Mucosa of stomach (tissue), 1 donor: ENCODE measurements around the gene CELF2.

Experiments used
- H3K27me3 ChIP-seq: one replicate; pipeline ENCODE4 v1.7.0; 2013; ENCODE audit warnings: mild to moderate bottlenecking, low read length; ENCODE audit not compliant: control insufficient read depth, insufficient read depth
- H3K36me3 ChIP-seq: one replicate; pipeline ENCODE4 v1.7.0; 2013; ENCODE audit warnings: low read length; ENCODE audit not compliant: control insufficient read depth, insufficient read depth
- H3K4me1 ChIP-seq: one replicate; pipeline ENCODE4 v1.7.0; 2013; ENCODE audit warnings: mild to moderate bottlenecking, low read length; ENCODE audit not compliant: control insufficient read depth, insufficient read depth
- H3K4me3 ChIP-seq: one replicate; pipeline ENCODE4 v1.7.0; 2013; ENCODE audit warnings: low read length
- H3K9ac ChIP-seq: one replicate; pipeline ENCODE4 v1.7.0; 2013; ENCODE audit warnings: mild to moderate bottlenecking, low read length, moderate library complexity
- H3K9me3 ChIP-seq: one replicate; pipeline ENCODE4 v1.7.0; 2013; ENCODE audit warnings: mild to moderate bottlenecking, low read length, moderate library complexity; ENCODE audit not compliant: control insufficient read depth
- donor health status: Pancreatic carcinoma.

The CELF2 gene

GRCh38 chr10:11299125-11299524 lies 281.5 kb downstream of the CELF2 start:
- H3K4me1 ChIP-seq = no peaks in the 10 kb centered on the region
- H3K9ac ChIP-seq = no peak overlapping the region
- no peaks in the 10 kb centered on the region for H3K27me3 ChIP-seq
- H3K4me3 ChIP-seq = no peak overlapping the region
- H3K9me3 ChIP-seq = no peaks in the 10 kb centered on the region
- no peaks in the 10 kb centered on the region for H3K36me3 ChIP-seq

GRCh38 chr10:11300026-11300425 lies 282.4 kb downstream of the CELF2 start:
- Histone ChIP-seq H3K27me3 (no peaks in the 10 kb centered on the region), H3K4me1 (no peaks in the 10 kb centered on the region), H3K36me3 (no peaks in the 10 kb centered on the region), H3K9ac (no peak overlapping the region), H3K4me3 (no peak overlapping the region), H3K9me3 (no peaks in the 10 kb centered on the region)

- Histone ChIP-seq H3K9ac (no peak overlapping the region), H3K36me3 (no peaks in the 10 kb centered on the region), H3K4me3 (no peak overlapping the region), H3K9me3 (no peaks in the 10 kb centered on the region), H3K27me3 (no peaks in the 10 kb centered on the region), H3K4me1 (no peaks in the 10 kb centered on the region)
These were observed 282.9 kb downstream of the CELF2 start for GRCh38 chr10:11300563-11300962.

- Histone ChIP-seq H3K9ac (no peak overlapping the region), H3K9me3 (no peaks in the 10 kb centered on the region), H3K4me1 (no peaks in the 10 kb centered on the region), H3K27me3 (no peaks in the 10 kb centered on the region), H3K36me3 (no peaks in the 10 kb centered on the region), H3K4me3 (no peak overlapping the region)
These were observed 284.0 kb downstream of the CELF2 start for GRCh38 chr10:11301571-11302111.

GRCh38 chr10:11302181-11302580 lies 284.5 kb downstream of the CELF2 start:
- no peaks in the 10 kb centered on the region for H3K4me1 ChIP-seq
- no peaks in the 10 kb centered on the region for H3K9me3 ChIP-seq
- H3K36me3 ChIP-seq = no peaks in the 10 kb centered on the region
- no peak overlapping the region for H3K9ac ChIP-seq
- H3K4me3 ChIP-seq = no peak overlapping the region
- no peaks in the 10 kb centered on the region for H3K27me3 ChIP-seq

GRCh38 chr10:11303361-11304170 lies 285.9 kb downstream of the CELF2 start:
- Histone ChIP-seq H3K36me3 (no peaks in the 10 kb centered on the region), H3K4me1 (no peaks in the 10 kb centered on the region), H3K27me3 (no peaks in the 10 kb centered on the region), H3K9ac (no peak overlapping the region), H3K9me3 (no peaks in the 10 kb centered on the region), H3K4me3 (no peak overlapping the region)

- Histone ChIP-seq H3K4me1 (no peaks in the 10 kb centered on the region), H3K36me3 (no peaks in the 10 kb centered on the region), H3K4me3 (no peak overlapping the region), H3K9ac (no peak overlapping the region), H3K27me3 (no peaks in the 10 kb centered on the region), H3K9me3 (no peaks in the 10 kb centered on the region)
These were observed 287.4 kb downstream of the CELF2 start for GRCh38 chr10:11304906-11305585.

- Histone ChIP-seq H3K9me3 (no peaks in the 10 kb centered on the region), H3K9ac (no peak overlapping the region), H3K4me1 (no peaks in the 10 kb centered on the region), H3K36me3 (no peaks in the 10 kb centered on the region), H3K4me3 (no peak overlapping the region), H3K27me3 (no peaks in the 10 kb centered on the region)
These were observed 288.3 kb downstream of the CELF2 start for GRCh38 chr10:11305825-11306593.

GRCh38 chr10:11307004-11307403 lies 289.3 kb downstream of the CELF2 start:
- Histone ChIP-seq H3K4me1 (no peaks in the 10 kb centered on the region), H3K27me3 (no peaks in the 10 kb centered on the region), H3K36me3 (no peaks in the 10 kb centered on the region), H3K9ac (no peak overlapping the region), H3K4me3 (no peak overlapping the region), H3K9me3 (no peaks in the 10 kb centered on the region)

- H3K36me3 ChIP-seq = no peaks in the 10 kb centered on the region
- H3K9me3 ChIP-seq = no peaks in the 10 kb centered on the region
- no peaks in the 10 kb centered on the region for H3K27me3 ChIP-seq
- no peak overlapping the region for H3K4me3 ChIP-seq
- no peak overlapping the region for H3K9ac ChIP-seq
- H3K4me1 ChIP-seq = no peaks in the 10 kb centered on the region
These were observed 290.3 kb downstream of the CELF2 start for GRCh38 chr10:11307937-11308336.

- Histone ChIP-seq H3K4me3 (no peak overlapping the region), H3K4me1 (no peaks in the 10 kb centered on the region), H3K27me3 (no peaks in the 10 kb centered on the region), H3K9me3 (no peaks in the 10 kb centered on the region), H3K36me3 (no peaks in the 10 kb centered on the region), H3K9ac (no peak overlapping the region)
These were observed 293.4 kb downstream of the CELF2 start for GRCh38 chr10:11311027-11311426.

GRCh38 chr10:11313463-11313862 lies 295.8 kb downstream of the CELF2 start:
- Histone ChIP-seq H3K27me3 (no peaks in the 10 kb centered on the region), H3K4me1 (no peaks in the 10 kb centered on the region), H3K9me3 (no peaks in the 10 kb centered on the region), H3K4me3 (no peak overlapping the region), H3K9ac (no peak overlapping the region), H3K36me3 (no peaks in the 10 kb centered on the region)
